Endothelial cell (in vitro differentiated cells): Measurements from ENCODE around the gene ATP2B2. TPM values are rescaled to one million over a fixed set of nuclear protein-coding genes. Genes with fewer than 3 reads are reported as not detected.

Experiments used
- DNase-seq: peaks from one replicate; pipeline ENCODE4 v3.0.0; 2021; ENCODE audit warnings: low spot score
- H3K27ac Mint-ChIP-seq: one replicate; pipeline ENCODE4 v1.8.0; 2021; ENCODE audit warnings: mixed read lengths, inconsistent platforms; ENCODE audit not compliant: unreplicated experiment
- H3K27me3 Mint-ChIP-seq: one replicate; pipeline ENCODE4 v1.8.0; 2021; ENCODE audit warnings: mild to moderate bottlenecking, moderate library complexity, mixed read lengths, inconsistent platforms; ENCODE audit not compliant: unreplicated experiment
- H3K36me3 Mint-ChIP-seq: one replicate; pipeline ENCODE4 v1.8.0; 2021; ENCODE audit warnings: mild to moderate bottlenecking, low read depth, mixed read lengths, inconsistent platforms; ENCODE audit not compliant: unreplicated experiment
- H3K4me1 Mint-ChIP-seq: one replicate; pipeline ENCODE4 v1.8.0; 2021; ENCODE audit warnings: mild to moderate bottlenecking, mixed read lengths, inconsistent platforms; ENCODE audit not compliant: unreplicated experiment
- H3K4me3 Mint-ChIP-seq: one replicate; pipeline ENCODE4 v1.8.0; 2021; ENCODE audit warnings: mild to moderate bottlenecking, mixed read lengths, inconsistent platforms; ENCODE audit not compliant: unreplicated experiment
- H3K9me3 Mint-ChIP-seq: one replicate; pipeline ENCODE4 v1.8.0; 2021; ENCODE audit warnings: mixed read lengths, inconsistent platforms; ENCODE audit not compliant: unreplicated experiment
- total RNA-seq: library from RNA; stranded (reverse); fragmentation: NEBNext Ultra II Directional; extraction: Animal tissue kit (Norgen Biotek cat#: 25700); gene quantifications from one replicate; pipeline ENCODE4 v1.2.1, GENCODE V29; 2021; ENCODE audit not compliant: unreplicated experiment
- TF ChIP-seq, protein P1 (sequence below): fragments of 200-600 bp; sonication (generic); IDR thresholded peaks from one replicate; pipeline ENCODE4 v1.5.0; 2021; ENCODE audit warnings: antibody characterized with exemption; ENCODE audit not compliant: unreplicated experiment

The ATP2B2 gene
- total RNA-seq, 1 donor from 2014 or later: 1.7 TPM

GRCh38 chr3:10315101-10315500, 190.3 kb downstream of the ATP2B2 start:
- peaks cover 4% of the 10 kb centered on the region for H3K27me3 Mint-ChIP-seq
- H3K4me3 Mint-ChIP-seq: no peak overlapping the region
- no peak for DNase-seq
- TF ChIP-seq, protein P1, sequence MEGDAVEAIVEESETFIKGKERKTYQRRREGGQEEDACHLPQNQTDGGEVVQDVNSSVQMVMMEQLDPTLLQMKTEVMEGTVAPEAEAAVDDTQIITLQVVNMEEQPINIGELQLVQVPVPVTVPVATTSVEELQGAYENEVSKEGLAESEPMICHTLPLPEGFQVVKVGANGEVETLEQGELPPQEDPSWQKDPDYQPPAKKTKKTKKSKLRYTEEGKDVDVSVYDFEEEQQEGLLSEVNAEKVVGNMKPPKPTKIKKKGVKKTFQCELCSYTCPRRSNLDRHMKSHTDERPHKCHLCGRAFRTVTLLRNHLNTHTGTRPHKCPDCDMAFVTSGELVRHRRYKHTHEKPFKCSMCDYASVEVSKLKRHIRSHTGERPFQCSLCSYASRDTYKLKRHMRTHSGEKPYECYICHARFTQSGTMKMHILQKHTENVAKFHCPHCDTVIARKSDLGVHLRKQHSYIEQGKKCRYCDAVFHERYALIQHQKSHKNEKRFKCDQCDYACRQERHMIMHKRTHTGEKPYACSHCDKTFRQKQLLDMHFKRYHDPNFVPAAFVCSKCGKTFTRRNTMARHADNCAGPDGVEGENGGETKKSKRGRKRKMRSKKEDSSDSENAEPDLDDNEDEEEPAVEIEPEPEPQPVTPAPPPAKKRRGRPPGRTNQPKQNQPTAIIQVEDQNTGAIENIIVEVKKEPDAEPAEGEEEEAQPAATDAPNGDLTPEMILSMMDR: no peak
- peaks cover 81% of the 10 kb centered on the region for H3K4me1 Mint-ChIP-seq
- H3K27ac Mint-ChIP-seq: no peak overlapping the region
- H3K9me3 Mint-ChIP-seq: no peaks in the 10 kb centered on the region
- H3K36me3 Mint-ChIP-seq: peaks cover 74% of the 10 kb centered on the region

GRCh38 chr3:10312861-10313260, 192.5 kb downstream of the ATP2B2 start:
- TF ChIP-seq, protein P1: no peak
- peaks cover 4% of the 10 kb centered on the region for H3K27me3 Mint-ChIP-seq
- H3K9me3 Mint-ChIP-seq: no peaks in the 10 kb centered on the region
- H3K4me1 Mint-ChIP-seq: peaks cover 79% of the 10 kb centered on the region
- peaks cover 74% of the 10 kb centered on the region for H3K36me3 Mint-ChIP-seq
- H3K4me3 Mint-ChIP-seq: peak overlapping the region; percentile 61
- DNase-seq: no peak
- peak overlapping the region; percentile 76 for H3K27ac Mint-ChIP-seq

DNA sequence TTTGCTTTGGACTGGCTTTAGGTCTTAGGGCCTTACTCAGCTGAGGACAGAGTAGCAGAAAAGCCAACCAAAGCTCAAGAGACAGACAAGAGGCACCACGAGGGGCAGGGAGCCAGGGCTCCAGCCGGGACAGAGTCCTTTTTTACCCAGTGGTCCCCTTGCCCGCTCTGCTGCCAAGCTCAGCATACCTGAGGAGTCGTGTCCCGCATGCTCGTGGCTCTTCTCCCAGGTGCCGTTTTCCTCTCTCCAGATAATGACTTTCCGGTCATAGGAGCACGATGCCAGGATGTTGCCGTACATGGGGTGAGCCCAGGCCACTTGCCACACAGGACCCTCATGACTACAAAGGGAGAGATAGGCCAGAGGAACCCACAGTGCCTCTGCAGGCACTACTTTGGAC, 193.0 kb downstream of the ATP2B2 start:
- Mint-ChIP-seq H3K36me3 (peaks cover 74% of the 10 kb centered on the region), H3K27me3 (peaks cover 4% of the 10 kb centered on the region)
- TF ChIP-seq, protein P1: no peak

GRCh38 chr3:10311710-10312109, 193.7 kb downstream of the ATP2B2 start:
- peaks cover 77% of the 10 kb centered on the region for H3K4me1 Mint-ChIP-seq
- H3K4me3 Mint-ChIP-seq: peak overlapping the region; percentile 29
- no peaks in the 10 kb centered on the region for H3K9me3 Mint-ChIP-seq
- H3K36me3 Mint-ChIP-seq: peaks cover 74% of the 10 kb centered on the region
- H3K27ac Mint-ChIP-seq: peak overlapping the region; percentile 93
- DNase-seq: no peak
- TF ChIP-seq, protein P1: no peak
- peaks cover 4% of the 10 kb centered on the region for H3K27me3 Mint-ChIP-seq

More for the DNA sequence above, 193.0 kb downstream of the ATP2B2 start:
- Mint-ChIP-seq H3K27ac (peak overlapping the region; percentile 93), H3K4me1 (peaks cover 78% of the 10 kb centered on the region), H3K9me3 (no peaks in the 10 kb centered on the region), H3K4me3 (no peak overlapping the region)
- DNase-seq: no peak

DNA sequence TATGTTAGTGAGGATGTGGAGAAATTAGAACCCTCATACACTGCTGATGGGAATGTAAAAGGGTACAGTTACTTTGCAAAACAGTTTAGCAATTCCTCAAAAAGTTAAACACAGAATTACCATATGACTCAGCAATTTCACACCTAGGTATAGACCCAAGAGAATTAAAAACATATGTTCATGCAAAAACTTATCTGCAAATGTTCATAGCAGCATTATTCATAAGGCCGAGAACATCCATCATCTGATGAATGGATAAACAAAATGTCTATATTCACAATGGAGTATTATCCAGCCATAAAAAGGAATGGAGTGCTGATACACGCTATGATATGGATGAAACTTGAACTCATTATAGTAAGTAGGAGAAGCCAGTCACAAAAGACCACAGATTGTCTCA, 194.8 kb downstream of the ATP2B2 start:
- DNase-seq: no peak
- TF ChIP-seq, protein P1: no peak
- peaks cover 77% of the 10 kb centered on the region for H3K36me3 Mint-ChIP-seq
- no peaks in the 10 kb centered on the region for H3K9me3 Mint-ChIP-seq
- H3K27me3 Mint-ChIP-seq: peaks cover 4% of the 10 kb centered on the region
- peaks cover 77% of the 10 kb centered on the region for H3K4me1 Mint-ChIP-seq
- H3K4me3 Mint-ChIP-seq: no peak overlapping the region
- H3K27ac Mint-ChIP-seq: peak overlapping the region; percentile 93
